ENCODE data around the gene TIGD2.

The TIGD2 gene

GRCh38 chr4:89108091-89108490 lies 3.2 kb upstream of the TIGD2 start:
- no peak for DNase-seq (ENCODE audit: low spot score in 2 of 2)
- no peak for ATAC-seq (ENCODE audit: low read depth)
- peaks cover 3% of the 10 kb centered on the region for H3K9me3 Mint-ChIP-seq
- H3K4me1 Mint-ChIP-seq = peaks cover 16% of the 10 kb centered on the region
- H3K27me3 Mint-ChIP-seq = no peaks in the 10 kb centered on the region
- H3K36me3 Mint-ChIP-seq = peaks cover 5% of the 10 kb centered on the region
- H3K4me3 Mint-ChIP-seq = no peak overlapping the region
- no peak overlapping the region for H3K27ac Mint-ChIP-seq

DNA sequence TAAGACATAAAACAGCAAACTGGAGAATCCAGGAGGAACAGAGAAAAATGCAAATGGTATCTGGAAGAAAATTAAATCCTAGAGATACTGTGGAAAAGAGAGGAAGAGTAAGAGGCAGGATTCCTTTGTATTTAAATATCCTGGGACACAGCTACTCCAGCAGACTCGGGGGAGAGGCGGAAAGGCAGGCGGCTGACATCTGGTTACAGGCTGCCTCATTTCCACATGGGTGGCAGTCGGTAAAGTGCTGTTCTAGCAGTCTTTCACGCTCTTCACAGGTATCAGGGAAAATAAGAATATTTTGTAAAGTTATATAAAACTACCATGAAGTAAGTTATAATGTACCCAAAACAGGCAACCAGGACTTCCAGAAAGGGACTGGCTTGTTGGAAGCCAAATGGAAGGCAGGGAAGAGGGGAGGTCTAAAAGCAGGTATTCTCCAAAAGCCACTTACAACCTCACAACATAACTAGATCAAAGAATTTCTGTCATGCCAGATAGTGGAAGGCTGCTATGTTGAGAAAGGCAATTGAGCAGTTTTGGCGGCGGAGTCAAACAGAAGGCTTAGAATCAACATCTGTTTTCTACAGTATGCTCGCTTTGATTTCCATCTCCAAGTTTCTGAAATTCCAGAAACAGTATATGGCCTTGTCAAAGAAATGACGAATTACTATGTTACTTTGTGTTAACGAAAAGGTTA lies 1.3 kb upstream of the TIGD2 start:
- H3K9me3 Mint-ChIP-seq = peaks cover 3% of the 10 kb centered on the region
- H3K27me3 Mint-ChIP-seq = no peaks in the 10 kb centered on the region
- H3K36me3 Mint-ChIP-seq = peaks cover 7% of the 10 kb centered on the region
- peaks cover 18% of the 10 kb centered on the region for H3K4me1 Mint-ChIP-seq
- peak overlapping the region; percentile 84 for H3K4me3 Mint-ChIP-seq
- ATAC-seq (ENCODE audit: low read depth) (no peak), DNase-seq (ENCODE audit: low spot score in 2 of 2) (no peak)
- peak overlapping the region; percentile 82 for H3K27ac Mint-ChIP-seq

GRCh38 chr4:89110541-89110985 lies 770 bp upstream of the TIGD2 start:
- Mint-ChIP-seq H3K27me3 (no peaks in the 10 kb centered on the region), H3K27ac (peak overlapping the region; percentile 82), H3K9me3 (peaks cover 3% of the 10 kb centered on the region), H3K4me3 (peak overlapping the region; percentile 84), H3K4me1 (peaks cover 18% of the 10 kb centered on the region), H3K36me3 (peaks cover 9% of the 10 kb centered on the region)
- ATAC-seq (ENCODE audit: low read depth) (no peak), DNase-seq (ENCODE audit: low spot score in 2 of 2) (no peak)

DNA sequence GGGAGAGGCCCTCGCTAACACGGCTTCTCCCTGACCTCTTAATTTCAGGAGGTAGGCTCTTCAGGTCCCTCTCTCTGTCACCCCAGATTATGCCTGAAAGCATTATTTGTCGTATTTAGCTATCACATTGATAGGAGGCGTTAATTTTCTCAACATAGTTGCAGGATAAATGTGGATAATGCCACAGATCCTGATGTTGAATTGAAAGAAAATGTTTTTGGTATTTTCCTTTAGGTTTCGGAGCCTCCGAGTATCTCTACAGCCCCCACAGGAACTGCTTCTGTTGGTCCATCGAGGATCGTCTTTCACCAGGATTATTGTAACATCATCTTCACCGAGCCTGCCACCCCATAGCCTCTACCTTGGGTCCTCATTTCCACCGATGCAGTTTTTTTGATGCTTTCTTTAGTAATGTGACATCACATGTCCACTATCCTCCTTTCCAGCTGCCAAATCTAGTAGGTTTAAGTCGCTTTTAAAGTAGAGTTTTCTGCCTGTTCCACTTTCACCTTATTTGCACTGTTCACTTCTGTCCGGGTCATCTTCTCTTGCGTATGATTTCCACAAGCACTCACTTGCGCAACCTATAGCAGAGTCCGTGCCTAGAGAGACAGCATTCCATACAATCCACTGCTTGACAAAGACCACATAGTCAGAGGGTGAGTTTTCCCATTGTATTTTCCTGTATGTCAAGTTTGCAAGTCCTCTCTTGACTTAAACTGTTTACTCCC lies 665 bp downstream of the TIGD2 start:
- Mint-ChIP-seq H3K27ac (peak overlapping the region; percentile 82), H3K9me3 (peaks cover 3% of the 10 kb centered on the region), H3K36me3 (peaks cover 9% of the 10 kb centered on the region), H3K4me1 (peaks cover 18% of the 10 kb centered on the region), H3K4me3 (peak overlapping the region; percentile 84), H3K27me3 (no peaks in the 10 kb centered on the region)
- DNase-seq (ENCODE audit: low spot score in 2 of 2) (no peak), ATAC-seq (ENCODE audit: low read depth) (peak; percentile 6)

GRCh38 chr4:89113415-89113814 lies 2.1 kb downstream of the TIGD2 start:
- Mint-ChIP-seq H3K4me3 (no peak overlapping the region), H3K9me3 (peaks cover 3% of the 10 kb centered on the region), H3K36me3 (peaks cover 11% of the 10 kb centered on the region), H3K27me3 (no peaks in the 10 kb centered on the region), H3K27ac (no peak overlapping the region), H3K4me1 (peaks cover 18% of the 10 kb centered on the region)
- ATAC-seq (ENCODE audit: low read depth) (no peak), DNase-seq (ENCODE audit: low spot score in 2 of 2) (no peak)

DNA sequence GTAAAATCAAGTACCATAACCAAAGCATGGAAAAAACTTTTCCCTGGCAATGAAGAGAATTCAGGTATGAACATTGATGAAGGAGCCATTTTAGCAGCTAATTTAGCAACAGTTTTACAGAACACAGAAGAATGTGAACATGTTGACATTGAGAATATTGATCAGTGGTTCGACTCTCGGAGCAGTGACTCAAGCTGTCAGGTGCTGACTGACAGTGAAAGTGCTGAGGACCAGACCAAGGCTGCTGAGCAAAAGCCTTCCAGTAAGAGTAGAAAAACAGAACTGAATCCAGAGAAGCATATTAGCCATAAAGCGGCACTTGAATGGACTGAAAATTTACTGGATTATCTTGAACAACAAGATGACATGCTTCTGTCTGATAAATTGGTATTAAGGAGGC lies 2.8 kb downstream of the TIGD2 start:
- Mint-ChIP-seq H3K9me3 (peaks cover 3% of the 10 kb centered on the region), H3K27ac (no peak overlapping the region), H3K4me1 (peaks cover 18% of the 10 kb centered on the region), H3K36me3 (peaks cover 11% of the 10 kb centered on the region), H3K4me3 (no peak overlapping the region), H3K27me3 (no peaks in the 10 kb centered on the region)
- no peak for ATAC-seq (ENCODE audit: low read depth)
- DNase-seq (ENCODE audit: low spot score in 2 of 2) = no peak

- H3K27ac Mint-ChIP-seq = no peak overlapping the region
- no peak for ATAC-seq (ENCODE audit: low read depth)
Observed at GRCh38 chr4:89117115-89117514, 5.8 kb downstream of the TIGD2 start.

GRCh38 chr4:89119166-89119565 lies 7.8 kb downstream of the TIGD2 start:
- Mint-ChIP-seq H3K4me3 (no peak overlapping the region), H3K4me1 (no peaks in the 10 kb centered on the region), H3K27me3 (no peaks in the 10 kb centered on the region), H3K27ac (no peak overlapping the region), H3K36me3 (peaks cover 7% of the 10 kb centered on the region), H3K9me3 (no peaks in the 10 kb centered on the region)
- DNase-seq (ENCODE audit: low spot score in 2 of 2) = no peak
- no peak for ATAC-seq (ENCODE audit: low read depth)

More at GRCh38 chr4:89117115-89117514, 5.8 kb downstream of the TIGD2 start:
- no peak for DNase-seq (ENCODE audit: low spot score in 2 of 2)
- peaks cover 8% of the 10 kb centered on the region for H3K4me1 Mint-ChIP-seq
- no peak overlapping the region for H3K4me3 Mint-ChIP-seq
- peaks cover 11% of the 10 kb centered on the region for H3K36me3 Mint-ChIP-seq
- peaks cover 3% of the 10 kb centered on the region for H3K9me3 Mint-ChIP-seq
- no peaks in the 10 kb centered on the region for H3K27me3 Mint-ChIP-seq

- H3K4me3 Mint-ChIP-seq = no peak overlapping the region
Observed at GRCh38 chr4:89119836-89120235, 8.5 kb downstream of the TIGD2 start.

GRCh38 chr4:89121387-89122068 lies 10.2 kb downstream of the TIGD2 start:
- ATAC-seq (ENCODE audit: low read depth) = no peak
- Mint-ChIP-seq H3K27ac (no peak overlapping the region), H3K4me1 (no peaks in the 10 kb centered on the region), H3K4me3 (no peak overlapping the region), H3K9me3 (no peaks in the 10 kb centered on the region), H3K36me3 (peaks cover 3% of the 10 kb centered on the region), H3K27me3 (peaks cover 2% of the 10 kb centered on the region)
- no peak for DNase-seq (ENCODE audit: low spot score in 2 of 2)

More at GRCh38 chr4:89119836-89120235, 8.5 kb downstream of the TIGD2 start:
- Mint-ChIP-seq H3K4me1 (no peaks in the 10 kb centered on the region), H3K9me3 (no peaks in the 10 kb centered on the region), H3K27me3 (no peaks in the 10 kb centered on the region), H3K36me3 (peaks cover 7% of the 10 kb centered on the region), H3K27ac (no peak overlapping the region)
- DNase-seq (ENCODE audit: low spot score in 2 of 2) = no peak
- ATAC-seq (ENCODE audit: low read depth) = no peak

- DNase-seq (ENCODE audit: low spot score in 2 of 2) = no peak
- no peak for ATAC-seq (ENCODE audit: low read depth)
- Mint-ChIP-seq H3K27me3 (peaks cover 2% of the 10 kb centered on the region), H3K27ac (no peak overlapping the region), H3K36me3 (peaks cover 1% of the 10 kb centered on the region), H3K4me3 (no peak overlapping the region), H3K9me3 (no peaks in the 10 kb centered on the region), H3K4me1 (no peaks in the 10 kb centered on the region)
Observed at GRCh38 chr4:89123451-89123851, 12.1 kb downstream of the TIGD2 start.

DNA sequence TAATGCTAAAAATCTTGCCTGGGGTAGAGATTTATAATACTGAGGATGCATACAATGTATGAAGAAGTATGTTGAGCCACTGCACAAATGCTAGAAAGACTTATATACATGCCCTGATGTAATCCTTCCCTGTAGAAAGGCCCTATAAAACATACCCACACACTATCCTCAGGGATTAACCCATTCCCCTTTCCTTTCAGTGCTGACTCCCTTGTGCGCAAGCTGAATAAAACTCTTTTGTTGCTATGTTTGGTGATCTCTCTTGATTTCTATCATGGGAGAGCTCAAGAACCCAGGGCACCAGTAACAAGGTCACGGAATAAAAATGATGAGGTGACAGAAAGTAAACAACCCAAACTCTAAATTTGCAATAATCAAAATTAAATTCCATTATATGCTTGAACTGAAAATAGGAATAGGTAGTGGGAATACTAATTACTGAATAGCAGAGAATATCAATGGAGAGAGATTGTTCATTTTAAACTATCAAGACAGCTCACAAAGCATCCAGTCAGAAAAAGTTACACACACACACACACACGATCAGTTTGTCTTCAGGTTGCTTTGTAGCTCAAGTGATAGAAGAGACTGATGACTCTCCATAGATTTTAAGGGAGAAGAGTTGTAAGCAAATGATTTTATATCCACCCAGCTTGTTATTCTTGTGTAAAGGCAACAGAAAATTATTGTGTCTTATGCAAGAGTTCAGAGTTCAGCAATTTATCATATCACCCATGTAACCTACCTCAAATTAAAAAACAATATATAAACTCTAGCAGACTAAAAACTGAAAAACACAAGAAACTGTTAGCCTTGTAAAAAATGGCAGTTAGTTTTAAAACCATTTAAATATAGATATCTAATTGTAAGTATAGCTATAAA lies 14.8 kb downstream of the TIGD2 start:
- Mint-ChIP-seq H3K27me3 (peaks cover 2% of the 10 kb centered on the region), H3K36me3 (peaks cover 1% of the 10 kb centered on the region), H3K4me1 (no peaks in the 10 kb centered on the region), H3K9me3 (no peaks in the 10 kb centered on the region), H3K4me3 (no peak overlapping the region), H3K27ac (no peak overlapping the region)
- ATAC-seq (ENCODE audit: low read depth) (no peak), DNase-seq (ENCODE audit: low spot score in 2 of 2) (no peak)

GRCh38 chr4:89129080-89129640 lies 17.8 kb downstream of the TIGD2 start:
- DNase-seq (ENCODE audit: low spot score in 2 of 2) (no peak), ATAC-seq (ENCODE audit: low read depth) (no peak)
- H3K27ac Mint-ChIP-seq = no peak overlapping the region
- no peak overlapping the region for H3K4me3 Mint-ChIP-seq
- H3K4me1 Mint-ChIP-seq = no peaks in the 10 kb centered on the region
- H3K9me3 Mint-ChIP-seq = no peaks in the 10 kb centered on the region
- H3K36me3 Mint-ChIP-seq = no peaks in the 10 kb centered on the region
- H3K27me3 Mint-ChIP-seq = peaks cover 2% of the 10 kb centered on the region
